ENCODE results near the gene CPZ.

CPZ gene

GRCh38 chr4:8560265-8561047 lies 32.1 kb upstream of the CPZ start:
- TF ChIP-seq CTCF (conservative IDR thresholded peaks at IDR 0.05; ENCODE audit: low read depth) = no peak

GRCh38 chr4:8564595-8564994 lies 28.0 kb upstream of the CPZ start:
- ChIA-PET POLR2A (ENCODE audit: low non-redundant PET) (no interaction called here), CTCF (no interaction called here)
- no peak for DNase-seq (ENCODE audit: low spot score)

More at GRCh38 chr4:8560265-8561047, 32.1 kb upstream of the CPZ start:
- CTCF ChIA-PET = no interaction called here
- H3K27ac ChIP-seq = no peak overlapping the region
- no peak for DNase-seq (ENCODE audit: low spot score)
- POLR2A ChIA-PET (ENCODE audit: low non-redundant PET) = no interaction called here

GRCh38 chr4:8568068-8568668 lies 24.4 kb upstream of the CPZ start:
- ChIA-PET POLR2A (ENCODE audit: low non-redundant PET) (no interaction called here), CTCF (no interaction called here)
- no peak for DNase-seq (ENCODE audit: low spot score)
- TF ChIP-seq CTCF (conservative IDR thresholded peaks at IDR 0.05; ENCODE audit: low read depth) = no peak
- H3K27ac ChIP-seq = no peak overlapping the region

More at GRCh38 chr4:8564595-8564994, 28.0 kb upstream of the CPZ start:
- TF ChIP-seq CTCF (conservative IDR thresholded peaks at IDR 0.05; ENCODE audit: low read depth) = no peak
- no peak overlapping the region for H3K27ac ChIP-seq

- no peak for TF ChIP-seq CTCF (conservative IDR thresholded peaks at IDR 0.05; ENCODE audit: low read depth)
- no peak for DNase-seq (ENCODE audit: low spot score)
- ChIA-PET POLR2A (ENCODE audit: low non-redundant PET) (no interaction called here), CTCF (no interaction called here)
- no peak overlapping the region for H3K27ac ChIP-seq
Observed at GRCh38 chr4:8570201-8570600, 22.4 kb upstream of the CPZ start.

- TF ChIP-seq CTCF (conservative IDR thresholded peaks at IDR 0.05; ENCODE audit: low read depth) = no peak
- H3K27ac ChIP-seq = no peak overlapping the region
- DNase-seq (ENCODE audit: low spot score) = no peak
- CTCF ChIA-PET = no interaction called here
- POLR2A ChIA-PET (ENCODE audit: low non-redundant PET) = no interaction called here
Observed at GRCh38 chr4:8571702-8572685, 20.6 kb upstream of the CPZ start.

- TF ChIP-seq CTCF (conservative IDR thresholded peaks at IDR 0.05; ENCODE audit: low read depth) = no peak
- no peak for DNase-seq (ENCODE audit: low spot score)
- CTCF ChIA-PET = no interaction called here
- H3K27ac ChIP-seq = no peak overlapping the region
- POLR2A ChIA-PET (ENCODE audit: low non-redundant PET) = interaction anchor here (0.6 kb wide), 1 partner anchor 1028 kb away, joined by 3 read pairs; no protein-coding TSS in a partner anchor
Observed at GRCh38 chr4:8573266-8573665, 19.3 kb upstream of the CPZ start.
